AG04450 (cell line): ENCODE data around the gene RASGRF1. TPM values are rescaled to one million over a fixed set of nuclear protein-coding genes. Genes with fewer than 3 reads are reported as not detected.

Experiments
- CTCF ChIA-PET: fragments of 300-600, 350-600 bp; formaldehyde crosslinking; extraction: SDS; loops from one replicate; lab custom pipeline; 2022; ENCODE audit warnings: antibody characterized with exemption, inconsistent platforms; lab: Charles Lee
- POLR2A ChIA-PET: fragments of 350-600 bp; formaldehyde crosslinking; extraction: SDS; loops from one replicate; lab custom pipeline; 2021; ENCODE audit warnings: antibody characterized with exemption, inconsistent platforms; lab: Yijun Ruan, JAX
- DNase-seq: peaks from one replicate; pipeline ENCODE4 v3.0.0-alpha.2; 2011; ENCODE audit warnings: low read depth, low spot score
- H3K27ac ChIP-seq: one replicate; pipeline ENCODE4 v1.5.1; 2012; ENCODE audit warnings: low read depth, low read length, control low read depth
- H3K27me3 ChIP-seq: one replicate; pipeline ENCODE4 v1.6.0; 2012; ENCODE audit warnings: low read length; ENCODE audit not compliant: control insufficient read depth, insufficient read depth
- H3K4me3 ChIP-seq: 2 replicates; pipeline ENCODE4 v1.5.1; 2011; ENCODE audit warnings: mild to moderate bottlenecking, low read depth, low read length, control low read depth
- H3K9me3 ChIP-seq: 2 replicates; pipeline ENCODE4 v1.5.1; 2012; ENCODE audit warnings: low read length; ENCODE audit not compliant: control insufficient read depth, insufficient read depth
- CTCF ChIP-seq: IDR thresholded peaks from 2 replicates; pipeline ENCODE4 v1.5.1; 2011; ENCODE audit warnings: low read depth, low read length, control low read depth, inconsistent platforms
- polyA plus RNA-seq: library from polyadenylated mRNA; depleted of rRNA; stranded (reverse); fragments of >200 nt; gene quantifications from 2 replicates; pipeline ENCODE4 v1.2.3, GENCODE V29; 2011

Gene RASGRF1
- polyA plus RNA-seq, 1 experiment = 0.25 TPM

DNA sequence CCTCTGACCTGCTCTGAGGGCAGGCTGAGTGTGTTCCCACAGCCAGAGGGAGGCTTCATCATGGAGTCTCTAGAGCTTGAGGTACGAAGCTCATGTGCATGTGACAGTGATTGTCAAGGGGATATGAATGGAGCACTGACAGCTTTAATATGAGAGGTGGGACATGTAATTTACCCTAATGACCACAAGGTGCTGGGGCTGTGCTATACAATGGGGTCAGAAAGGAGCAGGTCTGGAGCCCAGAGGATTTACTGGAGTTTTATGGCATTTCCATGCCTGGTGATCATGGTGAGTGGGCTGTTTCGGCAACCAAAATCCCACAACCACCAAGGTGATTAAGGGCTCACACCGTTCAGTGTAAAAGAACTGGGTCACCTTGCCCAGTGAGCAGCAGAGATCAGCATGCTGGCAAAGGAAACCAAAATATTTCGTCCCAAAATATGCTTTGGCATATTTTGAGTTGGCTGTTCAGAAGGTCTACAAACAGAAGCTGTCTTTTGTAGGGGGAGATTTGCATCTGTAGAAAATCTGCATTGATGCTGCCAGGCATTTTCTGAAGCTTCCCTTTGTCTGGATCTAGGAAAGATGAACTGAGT is 40.1 kb upstream of the RASGRF1 start:
- peaks cover 3% of the 10 kb centered on the region for H3K27me3 ChIP-seq
- ChIA-PET POLR2A (no interaction called here), CTCF (interaction anchor here (1.9 kb wide), 1 partner anchor 53 kb away, joined by 8 read pairs; no protein-coding TSS in a partner anchor)
- DNase-seq = no peak
- H3K9me3 ChIP-seq = no peaks in the 10 kb centered on the region
- no peak; the same call in 1 of the 2 replicates for TF ChIP-seq CTCF
- H3K27ac ChIP-seq = no peak overlapping the region
- no peak overlapping the region for H3K4me3 ChIP-seq

GRCh38 chr15:79129235-79129634 is 38.7 kb upstream of the RASGRF1 start:
- CTCF ChIA-PET = interaction anchor here (1.2 kb wide), 1 partner anchor 56 kb away, joined by 3 read pairs; no protein-coding TSS in a partner anchor
- no peak overlapping the region for H3K27ac ChIP-seq

DNA sequence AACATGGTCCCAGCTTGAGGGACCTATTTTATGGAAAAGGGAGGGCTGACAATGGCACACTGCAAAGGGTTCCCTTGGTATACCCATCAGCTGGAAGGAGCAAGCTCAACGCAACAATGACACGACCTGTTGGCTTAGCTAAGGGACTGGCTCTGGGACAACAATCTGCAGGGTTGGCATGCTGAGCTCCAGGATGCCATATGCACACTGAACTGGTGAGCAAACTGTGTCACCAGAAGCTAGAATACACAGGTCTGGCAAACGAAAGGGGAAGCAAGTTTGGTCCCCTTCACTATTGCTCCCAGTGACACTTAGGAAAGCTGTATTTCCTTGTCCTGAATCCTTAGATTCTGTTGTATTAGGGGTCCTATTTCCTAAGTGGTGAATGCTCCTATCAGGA is 38.0 kb upstream of the RASGRF1 start:
- H3K4me3 ChIP-seq = no peak overlapping the region
- H3K27me3 ChIP-seq = no peaks in the 10 kb centered on the region
- POLR2A ChIA-PET = no interaction called here
- DNase-seq = no peak
- H3K9me3 ChIP-seq = no peaks in the 10 kb centered on the region
- CTCF ChIA-PET = interaction anchor here (1.2 kb wide), 1 partner anchor 56 kb away, joined by 3 read pairs; no protein-coding TSS in a partner anchor
- no peak for TF ChIP-seq CTCF
- no peak overlapping the region for H3K27ac ChIP-seq

More at GRCh38 chr15:79129235-79129634, 38.7 kb upstream of the RASGRF1 start:
- POLR2A ChIA-PET = no interaction called here
- no peaks in the 10 kb centered on the region for H3K27me3 ChIP-seq
- TF ChIP-seq CTCF = no peak
- no peak for DNase-seq
- H3K4me3 ChIP-seq = no peak overlapping the region
- H3K9me3 ChIP-seq = no peaks in the 10 kb centered on the region

DNA sequence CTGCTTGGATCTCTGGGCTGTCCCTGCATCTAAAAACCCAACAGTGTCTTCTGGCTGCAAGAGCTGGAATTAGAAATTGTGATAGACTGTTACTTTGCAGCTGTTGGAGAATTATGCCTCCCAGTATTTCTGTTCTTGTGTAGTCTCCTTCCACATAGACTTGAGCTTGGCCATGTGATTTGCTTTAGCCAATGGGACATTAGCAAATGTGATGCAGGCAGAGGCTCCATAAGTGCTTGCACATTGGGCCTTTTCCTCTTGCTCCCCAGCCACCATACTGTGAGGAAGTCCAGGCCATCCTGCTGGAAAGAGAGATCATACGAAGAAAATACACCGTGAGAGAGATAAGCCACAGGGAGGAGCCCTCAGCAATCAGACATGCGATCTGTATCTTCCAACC is 33.8 kb upstream of the RASGRF1 start:
- H3K27ac ChIP-seq = no peak overlapping the region
- H3K9me3 ChIP-seq = no peaks in the 10 kb centered on the region; the same call in 1 of the 2 replicates
- H3K4me3 ChIP-seq = no peak overlapping the region
- DNase-seq = no peak
- H3K27me3 ChIP-seq = no peaks in the 10 kb centered on the region
- POLR2A ChIA-PET = no interaction called here
- CTCF ChIA-PET = interaction anchor here (0.9 kb wide), 1 partner anchor 60 kb away, joined by 3 read pairs; no protein-coding TSS in a partner anchor
- no peak for TF ChIP-seq CTCF

GRCh38 chr15:79122991-79123390 is 32.4 kb upstream of the RASGRF1 start:
- ChIA-PET POLR2A (no interaction called here), CTCF (interaction anchor here (0.5 kb wide), 1 partner anchor 85 kb away, joined by 4 read pairs; no protein-coding TSS in a partner anchor)
- no peaks in the 10 kb centered on the region; the same call in 1 of the 2 replicates for H3K9me3 ChIP-seq
- DNase-seq = no peak
- H3K27me3 ChIP-seq = peaks cover 2% of the 10 kb centered on the region
- TF ChIP-seq CTCF = no peak
- H3K4me3 ChIP-seq = no peak overlapping the region
- H3K27ac ChIP-seq = no peak overlapping the region
